ENCODE data around the gene KATNBL1. TPM values are rescaled to one million over a fixed set of nuclear protein-coding genes. Genes with fewer than 3 reads are reported as not detected.

The KATNBL1 gene
- total RNA-seq: 10 to 100 TPM; 49.9 to 53.0 TPM

GRCh38 chr15:34209421-34210282 is at the start of gene KATNBL1:
KATNBL1 (minus strand) TSS chr15:34210096; CDS start chr15:34163676, 46,420 bp downstream.
- Mint-ChIP-seq H3K9me3 (no peaks in the 10 kb centered on the region), H3K36me3 (peaks cover 0 to 10% of the 10 kb centered on the region in 2 donors), H3K27ac (peak within 1 kb of the TSS; percentile 81 to 92)
- ATAC-seq (peak; percentile 94 to 95), DNase-seq (ENCODE audit: low spot score in 2 of 2) (peak; percentile 94 to 99)

GRCh38 chr15:34259566-34259965 is 49.7 kb upstream of the KATNBL1 start:
- ATAC-seq (no peak), DNase-seq (ENCODE audit: low spot score in 2 of 2) (no peak)
- peak overlapping the region in 1 of 2 donors; percentile 33 for H3K27ac Mint-ChIP-seq
- H3K36me3 Mint-ChIP-seq: no peaks in the 10 kb centered on the region
- H3K9me3 Mint-ChIP-seq: no peaks in the 10 kb centered on the region

GRCh38 chr15:34258151-34258550 is 48.3 kb upstream of the KATNBL1 start:
- ATAC-seq: no peak
- Mint-ChIP-seq H3K36me3 (peaks cover 0 to 7% of the 10 kb centered on the region in 2 donors), H3K27ac (peak overlapping the region in 1 of 2 donors; percentile 1), H3K9me3 (no peaks in the 10 kb centered on the region)
- DNase-seq (ENCODE audit: low spot score in 2 of 2): no peak

- no peaks in the 10 kb centered on the region for H3K9me3 Mint-ChIP-seq
- DNase-seq (ENCODE audit: low spot score in 2 of 2): no peak
- H3K36me3 Mint-ChIP-seq: peaks cover 0 to 23% of the 10 kb centered on the region in 2 donors
- H3K27ac Mint-ChIP-seq: peak overlapping the region in 1 of 2 donors; percentile 87
- ATAC-seq: no peak
These were observed 42.6 kb upstream of the KATNBL1 start for GRCh38 chr15:34252545-34252944.

GRCh38 chr15:34248190-34248589 is 38.3 kb upstream of the KATNBL1 start:
- Mint-ChIP-seq H3K27ac (peak overlapping the region in 1 of 2 donors; percentile 69), H3K36me3 (peaks cover 0 to 19% of the 10 kb centered on the region in 2 donors), H3K9me3 (no peaks in the 10 kb centered on the region)
- no peak for DNase-seq (ENCODE audit: low spot score in 2 of 2)
- ATAC-seq: no peak

GRCh38 chr15:34246276-34246976 is 36.5 kb upstream of the KATNBL1 start:
- no peak for DNase-seq (ENCODE audit: low spot score in 2 of 2)
- ATAC-seq: peak in 1 of 2 donors; percentile 91
- Mint-ChIP-seq H3K36me3 (peaks cover 0 to 19% of the 10 kb centered on the region in 2 donors), H3K27ac (peak overlapping the region; percentile 66), H3K9me3 (no peaks in the 10 kb centered on the region)

- Mint-ChIP-seq H3K36me3 (peaks cover 4 to 10% of the 10 kb centered on the region in 2 donors), H3K9me3 (no peaks in the 10 kb centered on the region), H3K27ac (peak overlapping the region in 1 of 2 donors; percentile 24)
- DNase-seq (ENCODE audit: low spot score in 2 of 2) (no peak), ATAC-seq (no peak)
These were observed 33.3 kb upstream of the KATNBL1 start for GRCh38 chr15:34243226-34243625.

GRCh38 chr15:34242331-34242710 is 32.4 kb upstream of the KATNBL1 start:
- Mint-ChIP-seq H3K36me3 (peaks cover 4 to 8% of the 10 kb centered on the region in 2 donors), H3K9me3 (no peaks in the 10 kb centered on the region), H3K27ac (peak overlapping the region in 1 of 2 donors; percentile 14)
- ATAC-seq (no peak), DNase-seq (ENCODE audit: low spot score in 2 of 2) (no peak)

GRCh38 chr15:34241376-34242330 is 31.8 kb upstream of the KATNBL1 start:
- Mint-ChIP-seq H3K36me3 (peaks cover 4 to 8% of the 10 kb centered on the region in 2 donors), H3K27ac (peak overlapping the region in 1 of 2 donors; percentile 14), H3K9me3 (no peaks in the 10 kb centered on the region)
- DNase-seq (ENCODE audit: low spot score in 2 of 2): no peak
- ATAC-seq: peak in 1 of 2 donors; percentile 46

GRCh38 chr15:34240537-34240936 is 30.6 kb upstream of the KATNBL1 start:
- H3K27ac Mint-ChIP-seq: peak overlapping the region; percentile 80 to 86
- DNase-seq (ENCODE audit: low spot score in 2 of 2) (peak in 1 of 2 donors; percentile 29), ATAC-seq (peak; percentile 66 to 76)
- H3K9me3 Mint-ChIP-seq: no peaks in the 10 kb centered on the region
- peaks cover 4 to 8% of the 10 kb centered on the region in 2 donors for H3K36me3 Mint-ChIP-seq

GRCh38 chr15:34239151-34239808 is 29.4 kb upstream of the KATNBL1 start:
- Mint-ChIP-seq H3K9me3 (no peaks in the 10 kb centered on the region), H3K36me3 (peaks cover 4 to 8% of the 10 kb centered on the region in 2 donors), H3K27ac (peak overlapping the region; percentile 65 to 88)
- DNase-seq (ENCODE audit: low spot score in 2 of 2): peak in 1 of 2 donors; percentile 32
- peak; percentile 91 to 97 for ATAC-seq

- peak; percentile 49 to 61 for ATAC-seq
- Mint-ChIP-seq H3K27ac (peak overlapping the region in 1 of 2 donors; percentile 12), H3K9me3 (no peaks in the 10 kb centered on the region), H3K36me3 (peaks cover 0 to 7% of the 10 kb centered on the region in 2 donors)
- DNase-seq (ENCODE audit: low spot score in 2 of 2): no peak
These were observed 23.7 kb upstream of the KATNBL1 start for GRCh38 chr15:34233614-34234013.

GRCh38 chr15:34223904-34224596 is 14.2 kb upstream of the KATNBL1 start:
- peaks cover 12 to 27% of the 10 kb centered on the region in 2 donors for H3K36me3 Mint-ChIP-seq
- ATAC-seq (peak; percentile 6 to 10), DNase-seq (ENCODE audit: low spot score in 2 of 2) (no peak)
- no peaks in the 10 kb centered on the region for H3K9me3 Mint-ChIP-seq
- H3K27ac Mint-ChIP-seq: peak overlapping the region; percentile 92 to 98

- H3K27ac Mint-ChIP-seq: no peak overlapping the region
- no peaks in the 10 kb centered on the region for H3K9me3 Mint-ChIP-seq
- ATAC-seq (peak; percentile 29 to 58), DNase-seq (ENCODE audit: low spot score in 2 of 2) (no peak)
- no peaks in the 10 kb centered on the region for H3K36me3 Mint-ChIP-seq
These were observed 7.8 kb upstream of the KATNBL1 start for GRCh38 chr15:34217587-34218225.

All from activated naive CD4-positive, alpha-beta T cell treated with anti-CD3 and anti-CD28 coated beads, Interleukin-2, amount 50 U/mL, for 72 hours (primary cell).